GM12872 (cell line): ENCODE data around the gene PHF2.

Experiments used
- CTCF ChIP-seq: IDR thresholded peaks from 3 replicates; pipeline ENCODE4 v1.5.1; 2011; ENCODE audit warnings: low read depth, mild to moderate bottlenecking, low read length, moderate library complexity; ENCODE audit not compliant: insufficient read depth

The PHF2 gene

GRCh38 chr9:93645149-93645889 is 68.9 kb downstream of the PHF2 start:
- no peak for TF ChIP-seq CTCF

GRCh38 chr9:93645921-93646639 is 69.7 kb downstream of the PHF2 start:
- TF ChIP-seq CTCF = no peak

GRCh38 chr9:93646640-93647178 is 70.3 kb downstream of the PHF2 start:
- no peak for TF ChIP-seq CTCF

- no peak for TF ChIP-seq CTCF
These were observed 71.8 kb downstream of the PHF2 start for GRCh38 chr9:93648181-93648580.

- TF ChIP-seq CTCF = no peak
These were observed 72.5 kb downstream of the PHF2 start for GRCh38 chr9:93648836-93649235.

GRCh38 chr9:93649610-93650261 is 73.4 kb downstream of the PHF2 start:
- TF ChIP-seq CTCF = no peak

GRCh38 chr9:93650448-93650847 is 74.1 kb downstream of the PHF2 start:
- no peak for TF ChIP-seq CTCF
